Left lobe of liver (tissue), 2 donors: Measurements from ENCODE around the gene DLX6. TPM values are rescaled to one million over a fixed set of nuclear protein-coding genes. Genes with fewer than 3 reads are reported as not detected.
"Not testable (repeated sequence)": the region's sequence is repeated elsewhere in the genome, so short reads cannot be mapped to it uniquely, and the experiment has no call there.

Experiments used
- ATAC-seq: fragments of 200-7000 bp; cut with Tn5 transposase; one replicate; pipeline ENCODE4 v1.9.1; 2020; ENCODE audit warnings: mild to moderate bottlenecking, moderate library complexity
- DNase-seq: peaks from one replicate; pipeline ENCODE4 v3.0.0-alpha.2; 2020; ENCODE audit warnings: low spot score
- total RNA-seq: library from RNA; stranded (reverse); gene quantifications from one replicate; pipeline ENCODE4 v1.2.1, GENCODE V29; 2021
- donor health status: DM: no; HTN: no; CAD: no; lungs with moderate emphysema.
- donor health status: DM: no; HTN: yes; CAD: no.

The DLX6 gene
- total RNA-seq, 1 donor from 2014 or later = not detected

- DNase-seq = no peak
- peak; percentile 38 for ATAC-seq
Observed at GRCh38 chr7:97021747-97022490, 16.6 kb downstream of the DLX6 start.

GRCh38 chr7:97022491-97023306, 17.3 kb downstream of the DLX6 start:
- ATAC-seq = no peak
- DNase-seq = no peak

GRCh38 chr7:97024209-97025129, 19.1 kb downstream of the DLX6 start, which contains the start of gene DLX5:
TSS of gene DLX5 (minus strand) at chr7:97024831. CDS start at chr7:97024623, 208 bp downstream.
- DNase-seq (no peak), ATAC-seq (peak; percentile 20)

GRCh38 chr7:97025130-97025499, 19.8 kb downstream of the DLX6 start:
- no peak for DNase-seq
- no peak for ATAC-seq

GRCh38 chr7:97025983-97026714, 20.8 kb downstream of the DLX6 start:
- DNase-seq = no peak
- ATAC-seq = no peak

- no peak for DNase-seq
- ATAC-seq = no peak
Observed at GRCh38 chr7:97026715-97027426, 21.5 kb downstream of the DLX6 start.

- ATAC-seq (peak; percentile 98), DNase-seq (peak; percentile 81)
Observed at GRCh38 chr7:97027427-97028234, 22.3 kb downstream of the DLX6 start.

- ATAC-seq, DNase-seq: not testable (repeated sequence)
Observed at GRCh38 chr7:97034213-97034852, 29.0 kb downstream of the DLX6 start.

GRCh38 chr7:97039374-97040065, 34.2 kb downstream of the DLX6 start:
- DNase-seq = no peak
- no peak for ATAC-seq

- no peak for ATAC-seq
Observed at GRCh38 chr7:97043281-97043680, 37.9 kb downstream of the DLX6 start.

More at GRCh38 chr7:97043281-97043680, 37.9 kb downstream of the DLX6 start:
- no peak for DNase-seq

Other genes starting within 250 kb of the DLX6 start
- not detected for gene DLX5, start 19.3 kb downstream of the DLX6 start, total RNA-seq
- 14.8 TPM for gene SDHAF3, start 112.1 kb downstream of the DLX6 start, total RNA-seq